CD14-positive monocyte (primary cell): Measurements from ENCODE around the gene SPTBN1. TPM values are rescaled to one million over a fixed set of nuclear protein-coding genes. Genes with fewer than 3 reads are reported as not detected.

Experiments used
- DNase-seq, 3 donors: peaks; one replicate each; pipeline ENCODE4 v3.0.0-alpha.2; 2011 to 2022
- H2AFZ ChIP-seq: 2 replicates; pipeline ENCODE4 v1.6.0; 2012; ENCODE audit warnings: mild to moderate bottlenecking, low read depth, low read length, inconsistent platforms; ENCODE audit not compliant: insufficient read depth, poor library complexity, severe bottlenecking
- H3K27ac ChIP-seq, 2 donors: 1 replicate in 1 of 2; 2 replicates in 1 of 2; pipeline ENCODE4 v1.5.1; 2012 to 2013; ENCODE audit warnings: low read length in 2 of 2, control low read depth in 1 of 2, inconsistent platforms in 1 of 2, low read depth in 1 of 2, mild to moderate bottlenecking in 1 of 2
- H3K27me3 ChIP-seq, 2 donors: one replicate each; pipeline versions ENCODE4 v1.6.0 to v1.6.1; 2011 to 2013; ENCODE audit warnings: low read length in 2 of 2; ENCODE audit not compliant: control insufficient read depth in 2 of 2, insufficient read depth in 2 of 2
- H3K36me3 ChIP-seq, 2 donors: replicated peaks in 1 of 2; 1 replicate in 1 of 2; 2 replicates in 1 of 2; pipeline versions ENCODE4 v1.5.1 to v1.6.1; 2012 to 2013; ENCODE audit warnings: low read length in 2 of 2, control low read depth in 1 of 2, inconsistent platforms in 1 of 2, mild to moderate bottlenecking in 1 of 2; ENCODE audit not compliant: insufficient read depth in 2 of 2, control insufficient read depth in 1 of 2
- H3K4me1 ChIP-seq, 2 donors: 1 replicate in 1 of 2; 2 replicates in 1 of 2; pipeline versions ENCODE4 v1.5.1 to v1.6.1; 2012 to 2013; ENCODE audit warnings: low read length in 2 of 2, control low read depth in 1 of 2, inconsistent platforms in 1 of 2, mild to moderate bottlenecking in 1 of 2, moderate library complexity in 1 of 2; ENCODE audit not compliant: insufficient read depth in 2 of 2, control insufficient read depth in 1 of 2
- H3K4me2 ChIP-seq: replicated peaks from 2 replicates; pipeline ENCODE3; 2012; ENCODE audit warnings: low read length, moderate library complexity, mild to moderate bottlenecking; ENCODE audit not compliant: poor library complexity, severe bottlenecking; ENCODE audit errors: extremely low read depth
- H3K4me3 ChIP-seq, 3 experiments: fragments of 200-600 bp in 1 of 3; sonication (generic) in 1 of 3; replicated peaks in 1 of 3; 1 replicate in 2 of 3; 2 replicates in 1 of 3; pipeline ENCODE4 v1.5.1; 2011 to 2013; ENCODE audit warnings: low read length in 3 of 3, mild to moderate bottlenecking in 3 of 3, control low read depth in 2 of 3, low read depth in 2 of 3, inconsistent platforms in 1 of 3, moderate library complexity in 1 of 3
- H3K79me2 ChIP-seq: 2 replicates; pipeline ENCODE4 v1.6.0; 2012; ENCODE audit warnings: mild to moderate bottlenecking, control low read depth, inconsistent platforms, low read length, moderate library complexity; ENCODE audit not compliant: insufficient read depth
- H3K9ac ChIP-seq: 2 replicates; pipeline ENCODE4 v1.6.0; 2017; ENCODE audit warnings: low read length, mild to moderate bottlenecking; ENCODE audit not compliant: insufficient read depth, poor library complexity, severe bottlenecking
- H3K9me3 ChIP-seq, 2 donors: replicated peaks in 1 of 2; 1 replicate in 1 of 2; 2 replicates in 1 of 2; pipeline versions ENCODE4 v1.5.1 to v1.6.1; 2012 to 2013; ENCODE audit warnings: low read length in 2 of 2, control low read depth in 1 of 2; ENCODE audit not compliant: control insufficient read depth in 1 of 2, insufficient read depth in 1 of 2
- H4K20me1 ChIP-seq: 2 replicates; pipeline ENCODE4 v1.6.0; 2012; ENCODE audit warnings: mild to moderate bottlenecking, low read length, control low read depth, moderate library complexity; ENCODE audit not compliant: insufficient read depth
- H3K27ac Mint-ChIP-seq, 7 donors: one replicate each; pipeline ENCODE4 v1.8.0; 2020; ENCODE audit warnings: mild to moderate bottlenecking in 7 of 7, mixed read lengths in 7 of 7, moderate library complexity in 6 of 7, inconsistent platforms in 2 of 7
- H3K27me3 Mint-ChIP-seq, 3 donors: one replicate each; pipeline ENCODE4 v1.8.0; 2021 to 2022; ENCODE audit warnings: low read depth in 3 of 3, mild to moderate bottlenecking in 3 of 3, mixed read lengths in 3 of 3, moderate library complexity in 3 of 3, inconsistent platforms in 1 of 3
- H3K36me3 Mint-ChIP-seq, 2 donors: one replicate each; pipeline ENCODE4 v1.8.0; 2020; ENCODE audit warnings: mixed read lengths in 2 of 2, inconsistent platforms in 1 of 2, mild to moderate bottlenecking in 1 of 2
- H3K4me1 Mint-ChIP-seq: one replicate; pipeline ENCODE4 v1.8.0; 2020; ENCODE audit warnings: mild to moderate bottlenecking, mixed read lengths
- H3K4me3 Mint-ChIP-seq, 2 donors: one replicate each; pipeline ENCODE4 v1.8.0; 2020; ENCODE audit warnings: mild to moderate bottlenecking in 2 of 2, mixed read lengths in 2 of 2, moderate library complexity in 1 of 2
- H3K9me3 Mint-ChIP-seq, 7 donors: one replicate each; pipeline ENCODE4 v1.8.0; 2020 to 2022; ENCODE audit warnings: mixed read lengths in 7 of 7, mild to moderate bottlenecking in 6 of 7, moderate library complexity in 6 of 7, inconsistent platforms in 2 of 7
- CTCF ChIP-seq: fragments of 200-600 bp; IDR thresholded peaks from one replicate; pipeline ENCODE4 v1.8.0; 2022; ENCODE audit warnings: antibody characterized with exemption, mild to moderate bottlenecking
- WGBS: methylation state at CpG from one replicate; pipeline ENCODE4 v1.1.5; 2013; ENCODE audit warnings: missing lambda C conversion rate; ENCODE audit not compliant: insufficient coverage; 5-methylcytosine and 5-hydroxymethylcytosine counted together
- intact Hi-C, 2 donors: fragments of 100-400 bp; cut with micrococcal nuclease; formaldehyde crosslinking; loops; one replicate each; pipeline versions ENCODE4 v1.15.0 to v1.15.1; 2023
- polyA plus RNA-seq, 3 donors: library from polyadenylated mRNA; depleted of rRNA in 1 of 3; unstranded in 2 of 3; stranded (reverse) in 1 of 3; fragments of 300-500 nt in 2 of 3; fragments of >200 nt in 1 of 3; fragmentation: Illumina TruSeq in 2 of 3; gene quantifications; 1 replicate in 2 of 3; 2 replicates in 1 of 3; pipeline ENCODE4 v1.2.3, GENCODE V29; 2012 to 2021

Gene SPTBN1
- polyA plus RNA-seq, 3 donors: 0.79 to 2.8 (median 1.7) TPM

- no peak overlapping the region for H3K4me2 ChIP-seq
- no CpG with 5 or more reads among the region's 3 CpGs for WGBS
- DNase-seq: no peak
- no peak overlapping the region for H3K27ac ChIP-seq
- H3K79me2 ChIP-seq: peaks cover 80% of the 10 kb centered on the region
- H3K36me3 ChIP-seq: no peaks in the 10 kb centered on the region
- no peak overlapping the region for H2AFZ ChIP-seq
- TF ChIP-seq CTCF: no peak
- no peak overlapping the region for H3K4me3 ChIP-seq
- no peak overlapping the region for H3K9ac ChIP-seq
- H3K4me1 ChIP-seq: peaks cover 14 to 28% of the 10 kb centered on the region in 2 donors
- Mint-ChIP-seq H3K27ac (peak overlapping the region in 2 of 7 donors; percentile 31 to 33), H3K9me3 (no peaks in the 10 kb centered on the region), H3K4me3 (no peak overlapping the region), H3K4me1 (peaks cover 33% of the 10 kb centered on the region), H3K36me3 (peaks cover 15 to 17% of the 10 kb centered on the region in 2 donors), H3K27me3 (no peaks in the 10 kb centered on the region)
- intact Hi-C loops: no loop called here
- no peaks in the 10 kb centered on the region for H3K27me3 ChIP-seq
- no peaks in the 10 kb centered on the region for H3K9me3 ChIP-seq
- H4K20me1 ChIP-seq: no peaks in the 10 kb centered on the region
Observed at GRCh38 chr2:54591551-54591950, 135.4 kb downstream of the SPTBN1 start.

- intact Hi-C loops: no loop called here
- DNase-seq: no peak
- no peaks in the 10 kb centered on the region for H3K36me3 ChIP-seq
- H3K4me2 ChIP-seq: no peak overlapping the region
- H3K9ac ChIP-seq: no peak overlapping the region
- Mint-ChIP-seq H3K36me3 (peaks cover 6 to 11% of the 10 kb centered on the region in 2 donors), H3K27me3 (peaks cover 0 to 2% (median 0%) of the 10 kb centered on the region in 3 donors), H3K4me1 (peaks cover 46% of the 10 kb centered on the region), H3K9me3 (no peaks in the 10 kb centered on the region), H3K4me3 (no peak overlapping the region), H3K27ac (peak overlapping the region in 1 of 7 donors; percentile 5)
- H3K4me1 ChIP-seq: peaks cover 19 to 44% of the 10 kb centered on the region in 2 donors
- no peak overlapping the region for H3K27ac ChIP-seq
- H2AFZ ChIP-seq: no peak overlapping the region
- WGBS: no CpG with 5 or more reads among the region's 4 CpGs
- no peaks in the 10 kb centered on the region for H3K27me3 ChIP-seq
- H3K79me2 ChIP-seq: peaks cover 80% of the 10 kb centered on the region
- no peak overlapping the region for H3K4me3 ChIP-seq
- TF ChIP-seq CTCF: no peak
- no peaks in the 10 kb centered on the region for H3K9me3 ChIP-seq
- H4K20me1 ChIP-seq: no peaks in the 10 kb centered on the region
Observed at GRCh38 chr2:54593249-54593648, 137.1 kb downstream of the SPTBN1 start.
